Stomach (tissue), 9 donors: ENCODE data around the gene BCKDK. TPM values are rescaled to one million over a fixed set of nuclear protein-coding genes. Genes with fewer than 3 reads are reported as not detected.

Source experiments
- DNase-seq, 2 donors: peaks; one replicate each; pipeline versions ENCODE4 v3.0.0 to v3.0.0-alpha.2; 2013 to 2019
- H3K27ac ChIP-seq, 5 donors: fragments of 200-600 bp in 4 of 5; sonication (generic) in 4 of 5; one replicate each; pipeline ENCODE4 v1.5.1; 2013 to 2019; ENCODE audit warnings: mild to moderate bottlenecking in 1 of 5, moderate library complexity in 1 of 5
- H3K27me3 ChIP-seq, 3 donors: fragments of 200-600 bp; sonication (generic); one replicate each; pipeline ENCODE4 v1.5.1; 2017 to 2019; ENCODE audit warnings: mixed run types in 1 of 3
- H3K36me3 ChIP-seq, 4 donors: fragments of 200-600 bp; sonication (generic); 1 replicate in 3 of 4; 2 replicates in 1 of 4; pipeline ENCODE4 v1.5.1; 2016 to 2019
- H3K4me1 ChIP-seq, 4 donors: fragments of 200-600 bp; sonication (generic); one replicate each; pipeline ENCODE4 v1.5.1; 2016 to 2019
- H3K4me3 ChIP-seq, 4 donors: fragments of 200-600 bp; sonication (generic) in 3 of 4; one replicate each; pipeline ENCODE4 v1.5.1; 2016 to 2019; ENCODE audit warnings: mild to moderate bottlenecking in 1 of 4
- H3K9me3 ChIP-seq, 4 donors: fragments of 200-600 bp; sonication (generic); one replicate each; pipeline ENCODE4 v1.5.1; 2016 to 2019
- CTCF ChIP-seq, 7 experiments: fragments of 450-650 bp in 4 of 7; fragments of 200-600 bp in 3 of 7; sonication (generic) in 3 of 7; IDR thresholded peaks; one replicate each; pipeline ENCODE4 v1.5.1; 2016 to 2019; ENCODE audit warnings: antibody characterized with exemption in 7 of 7, control low read depth in 2 of 7, mild to moderate bottlenecking in 1 of 7
- EP300 ChIP-seq: sonication (generic); formaldehyde crosslinking; IDR thresholded peaks from one replicate; pipeline ENCODE4 v1.6.1; 2017; ENCODE audit warnings: antibody characterized with exemption
- POLR2A ChIP-seq, 4 donors: fragments of 450-650 bp; IDR thresholded peaks; one replicate each; pipeline ENCODE4 v1.6.1; 2016; ENCODE audit warnings: antibody characterized with exemption in 4 of 4, control low read depth in 2 of 4, mild to moderate bottlenecking in 1 of 4, moderate library complexity in 1 of 4
- POLR2AphosphoS5 ChIP-seq, 3 donors: sonication (generic); formaldehyde crosslinking; IDR thresholded peaks; one replicate each; pipeline ENCODE4 v1.6.1; 2016; ENCODE audit warnings: antibody characterized with exemption in 3 of 3
- WGBS, 5 donors: extraction: QIAGEN DNeasy Blood & Tissue Kit in 3 of 5; methylation state at CpG; one replicate each; pipeline versions ENCODE4 v1.1.5 to v1.1.7; 2013 to 2018; 5-methylcytosine and 5-hydroxymethylcytosine counted together
- intact Hi-C: fragments of 100-400 bp; cut with DNase I; formaldehyde crosslinking; loops from one replicate; pipeline ENCODE4 v1.15.1; 2023; ENCODE audit warnings: low total_unique reads
- polyA plus RNA-seq, 3 donors: library from polyadenylated mRNA; stranded (reverse); fragments of 200-250 nt; gene quantifications; one replicate each; pipeline ENCODE4 v1.2.3, GENCODE V29; 2013
- total RNA-seq, 5 donors: library from RNA; depleted of rRNA; stranded (reverse); fragments of >200 nt; gene quantifications; one replicate each; pipeline versions ENCODE4 v1.1.0 to v1.2.3, GENCODE V29; 2014 to 2016
- donor health status: healthy with polysubstance abuse.
- donor health status: Bipolar disorder and iron deficiency.
- donor health status: healthy.

Gene BCKDK
- total and polyA plus RNA-seq, 8 donors, result 11.0 to 197 (median 37.5) TPM

- 83 to 93% (median 87%) methylated on average over 11 to 13 of the region's 13 CpGs for WGBS, 5 donors
- H3K27ac ChIP-seq, result no peak overlapping the region
- H3K4me1 ChIP-seq, result peaks cover 0 to 31% (median 27%) of the 10 kb centered on the region in 4 donors
- H3K9me3 ChIP-seq, result no peaks in the 10 kb centered on the region
- H3K27me3 ChIP-seq, result no peaks in the 10 kb centered on the region
- H3K4me3 ChIP-seq, result no peak overlapping the region
- intact Hi-C loops, result no loop called here
- DNase-seq, result no peak
- H3K36me3 ChIP-seq, result peaks cover 28 to 100% (median 93%) of the 10 kb centered on the region in 4 donors
- TF ChIP-seq POLR2AphosphoS5 (IDR thresholded peaks at IDR 0.05), result no peak
- no peak for TF ChIP-seq POLR2A (IDR thresholded peaks at IDR 0.05)
- no peak for TF ChIP-seq EP300
- TF ChIP-seq CTCF (IDR thresholded peaks at IDR 0.05), result no peak
These were observed 24.2 kb upstream of the BCKDK start for GRCh38 chr16:31083981-31084380.

- H3K4me3 ChIP-seq, result no peak overlapping the region
- H3K4me1 ChIP-seq, result peaks cover 0 to 31% (median 24%) of the 10 kb centered on the region in 4 donors
- no peaks in the 10 kb centered on the region for H3K9me3 ChIP-seq
- 83 to 87% (median 85%) methylated on average over 9 to 16 of the region's 16 CpGs for WGBS, 5 donors
- intact Hi-C loops, result no loop called here
- no peak overlapping the region for H3K27ac ChIP-seq
- peaks cover 20 to 100% (median 93%) of the 10 kb centered on the region in 4 donors for H3K36me3 ChIP-seq
- TF ChIP-seq POLR2AphosphoS5 (IDR thresholded peaks at IDR 0.05) (no peak), POLR2A (IDR thresholded peaks at IDR 0.05) (no peak), CTCF (IDR thresholded peaks at IDR 0.05) (no peak), EP300 (no peak)
- DNase-seq, result no peak
- H3K27me3 ChIP-seq, result no peaks in the 10 kb centered on the region
These were observed 23.4 kb upstream of the BCKDK start for GRCh38 chr16:31084584-31085302.

GRCh38 chr16:31085411-31085810, 22.8 kb upstream of the BCKDK start:
- H3K27me3 ChIP-seq, result no peaks in the 10 kb centered on the region
- no peaks in the 10 kb centered on the region for H3K9me3 ChIP-seq
- 54 to 76% (median 71%) methylated on average over 8 of the region's 8 CpGs for WGBS, 5 donors
- H3K4me3 ChIP-seq, result no peak overlapping the region
- H3K4me1 ChIP-seq, result peaks cover 0 to 31% (median 22%) of the 10 kb centered on the region in 4 donors
- H3K36me3 ChIP-seq, result peaks cover 15 to 100% (median 91%) of the 10 kb centered on the region in 4 donors
- no peak for TF ChIP-seq CTCF (IDR thresholded peaks at IDR 0.05)
- no peak for TF ChIP-seq EP300
- TF ChIP-seq POLR2A (IDR thresholded peaks at IDR 0.05), result no peak
- TF ChIP-seq POLR2AphosphoS5 (IDR thresholded peaks at IDR 0.05), result no peak
- intact Hi-C loops, result no loop called here
- H3K27ac ChIP-seq, result no peak overlapping the region
- no peak for DNase-seq

- Histone ChIP-seq H3K4me1 (peaks cover 0 to 29% (median 20%) of the 10 kb centered on the region in 4 donors), H3K27me3 (no peaks in the 10 kb centered on the region), H3K9me3 (no peaks in the 10 kb centered on the region), H3K4me3 (no peak overlapping the region), H3K27ac (no peak overlapping the region), H3K36me3 (peaks cover 13 to 100% (median 91%) of the 10 kb centered on the region in 4 donors)
- intact Hi-C loops, result no loop called here
- DNase-seq, result no peak
- TF ChIP-seq CTCF (IDR thresholded peaks at IDR 0.05) (no peak), EP300 (no peak), POLR2AphosphoS5 (IDR thresholded peaks at IDR 0.05) (no peak), POLR2A (IDR thresholded peaks at IDR 0.05) (no peak)
- 83 to 87% (median 85%) methylated on average over 17 to 18 of the region's 18 CpGs for WGBS, 5 donors
These were observed 22.1 kb upstream of the BCKDK start for GRCh38 chr16:31085873-31086628.
